PC-9 (cell line): ENCODE measurements around the gene UBE2E2.

Experiments used
- EZH2 ChIP-seq: fragments of 200-600 bp; sonication (generic); IDR thresholded peaks from 2 replicates; pipeline ENCODE4 v1.8.0; 2017; ENCODE audit warnings: antibody characterized with exemption, low read depth
- TF ChIP-seq, protein P1 (sequence below): fragments of 200-600 bp; sonication (generic); conservative IDR thresholded peaks from 2 replicates; pipeline ENCODE4 v1.6.1; 2017; ENCODE audit warnings: mixed run types, antibody characterized with exemption, mild to moderate bottlenecking, moderate library complexity

DNA sequence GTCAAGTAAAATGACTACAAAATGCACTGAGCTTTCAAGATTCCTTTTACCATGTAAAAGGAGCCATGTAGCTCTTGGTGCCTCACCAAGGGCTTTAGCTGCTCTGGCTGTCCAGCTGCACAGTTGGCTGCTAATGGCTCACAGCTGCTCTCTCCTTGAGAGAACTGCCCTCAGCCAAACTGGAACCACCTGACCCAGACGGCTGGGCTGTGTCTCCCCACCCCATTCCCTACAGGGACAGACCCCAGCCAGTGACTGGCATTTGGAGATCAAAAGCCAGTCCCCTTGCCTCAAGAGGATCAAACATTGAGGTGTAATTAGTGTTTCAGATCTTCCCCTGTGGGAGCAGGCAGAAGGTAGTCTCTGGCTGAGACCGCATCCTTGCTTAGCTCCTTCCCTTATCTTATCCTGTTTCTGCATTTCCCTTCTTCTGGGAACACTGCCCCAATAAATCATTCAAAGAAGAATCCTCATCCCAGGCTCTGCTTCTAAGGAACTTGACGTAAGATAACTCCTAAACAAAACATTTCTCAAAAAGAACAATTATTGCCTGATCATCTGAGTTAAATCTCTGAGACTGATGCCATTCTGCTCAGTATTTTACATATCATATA lies 28.6 kb upstream of the UBE2E2 start:
- TF ChIP-seq, protein P1, sequence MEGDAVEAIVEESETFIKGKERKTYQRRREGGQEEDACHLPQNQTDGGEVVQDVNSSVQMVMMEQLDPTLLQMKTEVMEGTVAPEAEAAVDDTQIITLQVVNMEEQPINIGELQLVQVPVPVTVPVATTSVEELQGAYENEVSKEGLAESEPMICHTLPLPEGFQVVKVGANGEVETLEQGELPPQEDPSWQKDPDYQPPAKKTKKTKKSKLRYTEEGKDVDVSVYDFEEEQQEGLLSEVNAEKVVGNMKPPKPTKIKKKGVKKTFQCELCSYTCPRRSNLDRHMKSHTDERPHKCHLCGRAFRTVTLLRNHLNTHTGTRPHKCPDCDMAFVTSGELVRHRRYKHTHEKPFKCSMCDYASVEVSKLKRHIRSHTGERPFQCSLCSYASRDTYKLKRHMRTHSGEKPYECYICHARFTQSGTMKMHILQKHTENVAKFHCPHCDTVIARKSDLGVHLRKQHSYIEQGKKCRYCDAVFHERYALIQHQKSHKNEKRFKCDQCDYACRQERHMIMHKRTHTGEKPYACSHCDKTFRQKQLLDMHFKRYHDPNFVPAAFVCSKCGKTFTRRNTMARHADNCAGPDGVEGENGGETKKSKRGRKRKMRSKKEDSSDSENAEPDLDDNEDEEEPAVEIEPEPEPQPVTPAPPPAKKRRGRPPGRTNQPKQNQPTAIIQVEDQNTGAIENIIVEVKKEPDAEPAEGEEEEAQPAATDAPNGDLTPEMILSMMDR: no peak
- no peak for TF ChIP-seq EZH2
